ENCODE data around the gene NFATC1.
"Not testable (repeated sequence)": the region's sequence is repeated elsewhere in the genome, so short reads cannot be mapped to it uniquely, and the experiment has no call there.

NFATC1 gene

DNA sequence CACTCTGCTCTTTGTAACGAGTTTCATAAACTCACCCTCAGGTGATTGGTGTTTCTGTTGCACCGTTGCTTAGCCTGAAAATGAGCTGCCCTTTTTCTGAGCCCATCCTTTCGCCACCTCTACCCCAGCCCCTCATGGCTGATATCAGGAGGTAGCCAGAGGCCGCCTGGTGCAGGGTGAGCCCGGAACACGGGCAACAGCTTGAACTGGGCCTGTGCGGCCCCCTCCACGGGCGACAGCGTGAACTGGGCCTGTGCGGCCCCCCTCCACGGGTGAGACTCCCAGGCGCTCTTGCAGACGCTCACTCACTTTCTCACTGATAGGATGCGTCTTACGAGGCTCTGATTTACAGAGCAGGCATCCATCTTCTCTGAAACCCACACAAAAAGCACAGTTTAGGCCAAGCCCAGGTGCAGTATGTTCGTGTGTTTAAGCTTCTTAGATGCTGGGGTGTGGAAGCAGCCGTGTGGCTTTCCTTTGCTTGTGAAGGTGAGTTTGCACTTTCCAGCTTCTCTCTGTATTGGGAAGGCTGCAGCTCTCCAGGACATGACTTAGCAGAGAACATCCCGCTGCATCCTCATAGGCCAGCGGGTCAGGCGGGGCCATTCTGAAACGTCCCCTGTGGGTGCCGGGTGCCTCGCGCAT, 83.5 kb downstream of the NFATC1 start:
- in situ Hi-C loops (cut with MboI; ENCODE audit: low sequenced_read_pairs, unreplicated experiment), result no loop called here
- no peak for DNase-seq (ENCODE audit: low spot score)
- TF ChIP-seq, protein P1, sequence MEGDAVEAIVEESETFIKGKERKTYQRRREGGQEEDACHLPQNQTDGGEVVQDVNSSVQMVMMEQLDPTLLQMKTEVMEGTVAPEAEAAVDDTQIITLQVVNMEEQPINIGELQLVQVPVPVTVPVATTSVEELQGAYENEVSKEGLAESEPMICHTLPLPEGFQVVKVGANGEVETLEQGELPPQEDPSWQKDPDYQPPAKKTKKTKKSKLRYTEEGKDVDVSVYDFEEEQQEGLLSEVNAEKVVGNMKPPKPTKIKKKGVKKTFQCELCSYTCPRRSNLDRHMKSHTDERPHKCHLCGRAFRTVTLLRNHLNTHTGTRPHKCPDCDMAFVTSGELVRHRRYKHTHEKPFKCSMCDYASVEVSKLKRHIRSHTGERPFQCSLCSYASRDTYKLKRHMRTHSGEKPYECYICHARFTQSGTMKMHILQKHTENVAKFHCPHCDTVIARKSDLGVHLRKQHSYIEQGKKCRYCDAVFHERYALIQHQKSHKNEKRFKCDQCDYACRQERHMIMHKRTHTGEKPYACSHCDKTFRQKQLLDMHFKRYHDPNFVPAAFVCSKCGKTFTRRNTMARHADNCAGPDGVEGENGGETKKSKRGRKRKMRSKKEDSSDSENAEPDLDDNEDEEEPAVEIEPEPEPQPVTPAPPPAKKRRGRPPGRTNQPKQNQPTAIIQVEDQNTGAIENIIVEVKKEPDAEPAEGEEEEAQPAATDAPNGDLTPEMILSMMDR (IDR thresholded peaks at IDR 0.05; ENCODE audit: borderline replicate concordance, control extremely low read depth, extremely low read depth, insufficient read depth, missing control alignments), result no peak

DNA sequence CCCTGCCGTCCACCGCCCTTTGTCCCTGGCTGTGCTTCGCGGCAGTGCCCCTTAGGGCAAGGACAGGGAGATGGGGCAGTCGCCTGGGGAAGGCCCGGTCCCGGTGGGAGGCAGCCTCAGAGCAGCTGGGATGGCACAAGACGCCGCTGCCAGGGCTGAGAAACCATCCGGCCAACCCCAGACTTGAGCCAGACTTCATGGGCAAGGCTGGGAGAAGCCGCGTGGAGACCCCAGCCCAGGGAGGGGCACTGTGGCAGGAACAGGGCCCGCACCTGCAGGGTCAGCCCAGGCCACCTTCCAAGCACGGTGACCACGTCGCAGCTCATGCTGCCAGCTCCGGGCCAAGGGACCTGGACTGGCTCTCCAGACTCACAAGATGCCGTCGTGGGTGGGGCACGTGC, 84.0 kb downstream of the NFATC1 start:
- TF ChIP-seq, protein P1 (IDR thresholded peaks at IDR 0.05; ENCODE audit: borderline replicate concordance, control extremely low read depth, extremely low read depth, insufficient read depth, missing control alignments), result no peak
- in situ Hi-C loops (cut with MboI; ENCODE audit: low sequenced_read_pairs, unreplicated experiment), result no loop called here
- no peak for DNase-seq (ENCODE audit: low spot score)

DNA sequence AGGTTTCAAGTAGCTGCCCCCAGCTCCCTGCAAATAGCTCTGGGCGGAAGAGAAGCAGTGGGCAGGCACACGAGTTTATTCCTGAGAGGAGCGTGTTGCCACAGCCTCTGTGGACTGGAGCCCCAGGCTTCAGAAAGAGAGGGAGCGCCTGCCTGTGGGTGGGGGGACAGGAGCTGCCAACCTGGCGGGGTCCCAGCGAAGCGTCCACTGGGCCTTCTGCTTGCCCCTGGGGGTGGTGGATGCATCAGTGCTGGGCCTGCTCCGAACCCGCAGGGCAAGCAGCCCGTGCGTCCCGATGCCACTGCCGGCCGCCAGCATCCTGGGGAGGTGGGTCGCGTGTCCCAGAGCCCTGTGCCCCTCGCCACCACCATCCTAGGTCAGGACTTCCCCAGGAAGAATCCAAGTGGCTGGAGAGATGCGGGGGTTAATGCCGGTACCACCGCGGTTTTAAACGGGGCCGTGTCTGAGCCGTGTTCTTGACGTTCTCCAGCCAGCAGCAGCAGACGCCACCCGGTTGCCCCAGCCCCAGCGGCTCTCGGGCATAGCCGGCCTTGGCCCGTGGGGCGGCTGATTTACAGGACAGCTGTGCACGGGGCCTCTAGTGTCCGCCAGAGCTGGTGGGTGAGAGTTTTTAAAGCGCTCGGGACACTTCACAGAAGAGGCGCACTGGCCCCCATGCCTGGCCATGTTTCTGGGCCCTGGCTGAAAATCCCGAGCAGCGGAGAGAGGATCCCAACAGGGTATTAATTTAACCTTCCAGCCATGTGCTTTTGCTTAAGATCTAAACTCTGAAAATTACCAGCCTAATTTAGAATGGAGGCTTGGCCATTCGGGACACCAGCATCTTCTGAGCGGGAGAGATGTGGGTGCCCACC, 84.7 kb downstream of the NFATC1 start:
- DNase-seq (ENCODE audit: low spot score), result no peak
- TF ChIP-seq, protein P1 (IDR thresholded peaks at IDR 0.05; ENCODE audit: borderline replicate concordance, control extremely low read depth, extremely low read depth, insufficient read depth, missing control alignments), result no peak

DNA sequence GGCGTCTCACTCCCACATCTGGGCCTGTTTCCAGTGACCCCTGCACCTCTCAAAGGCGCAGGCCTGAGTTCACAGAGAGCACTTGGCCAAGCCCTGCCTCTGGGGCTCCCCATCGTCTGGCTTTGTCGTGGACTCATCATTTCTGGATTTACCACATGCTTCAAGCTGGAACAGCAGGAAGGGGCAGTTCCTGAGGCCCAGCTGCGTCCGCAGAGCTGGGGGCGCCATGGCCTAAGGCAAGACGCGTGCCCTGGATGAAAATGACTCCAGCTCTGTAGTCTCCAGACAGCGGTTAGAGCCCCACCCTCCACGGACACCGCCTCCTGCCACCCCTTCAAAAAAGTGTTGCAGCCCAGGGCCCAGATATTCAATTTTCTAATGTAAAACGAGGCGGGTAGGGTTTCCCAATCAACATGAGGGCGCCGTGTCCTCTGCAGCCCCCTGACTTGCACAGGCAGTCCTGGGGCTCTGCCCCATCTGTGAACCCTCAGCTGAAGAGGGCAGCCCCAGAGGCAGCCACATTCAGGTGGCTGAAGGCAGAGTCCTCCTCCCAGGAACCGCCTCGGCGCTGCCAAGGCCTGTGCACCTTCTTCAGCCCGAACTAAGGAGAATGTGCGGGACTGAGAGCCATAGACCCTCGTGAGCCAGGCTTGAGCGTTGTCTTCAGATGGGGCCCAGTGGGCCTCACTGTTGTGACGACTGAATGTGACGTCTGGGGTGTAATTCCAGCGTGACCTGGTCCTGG, 85.5 kb downstream of the NFATC1 start:
- TF ChIP-seq, protein P1 (IDR thresholded peaks at IDR 0.05; ENCODE audit: borderline replicate concordance, control extremely low read depth, extremely low read depth, insufficient read depth, missing control alignments), result no peak
- in situ Hi-C loops (cut with MboI; ENCODE audit: low sequenced_read_pairs, unreplicated experiment), result no loop called here
- DNase-seq (ENCODE audit: low spot score), result no peak

More for the DNA sequence above, 84.7 kb downstream of the NFATC1 start:
- in situ Hi-C loops (cut with MboI; ENCODE audit: low sequenced_read_pairs, unreplicated experiment), result no loop called here

DNA sequence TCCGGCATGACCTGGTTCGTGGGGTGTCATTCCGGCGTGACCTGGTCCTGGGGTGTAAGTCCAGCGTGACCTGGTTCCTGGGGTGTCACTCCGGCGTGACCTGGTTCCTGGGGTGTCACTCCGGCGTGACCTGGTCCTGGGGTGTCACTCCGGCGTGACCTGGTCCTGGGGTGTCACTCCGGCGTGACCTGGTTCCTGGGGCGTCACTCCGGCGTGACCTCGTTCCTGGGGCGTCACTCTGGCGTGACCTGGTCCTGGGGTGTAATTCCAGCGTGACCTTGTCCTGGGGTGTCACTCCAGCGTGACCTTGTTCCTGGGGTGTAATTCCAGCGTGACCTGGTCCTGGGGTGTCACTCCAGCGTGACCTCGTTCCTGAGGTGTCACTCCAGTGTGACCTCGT, 87.7 kb downstream of the NFATC1 start:
- in situ Hi-C loops (cut with MboI; ENCODE audit: low sequenced_read_pairs, unreplicated experiment), result not testable (repeated sequence)

DNA sequence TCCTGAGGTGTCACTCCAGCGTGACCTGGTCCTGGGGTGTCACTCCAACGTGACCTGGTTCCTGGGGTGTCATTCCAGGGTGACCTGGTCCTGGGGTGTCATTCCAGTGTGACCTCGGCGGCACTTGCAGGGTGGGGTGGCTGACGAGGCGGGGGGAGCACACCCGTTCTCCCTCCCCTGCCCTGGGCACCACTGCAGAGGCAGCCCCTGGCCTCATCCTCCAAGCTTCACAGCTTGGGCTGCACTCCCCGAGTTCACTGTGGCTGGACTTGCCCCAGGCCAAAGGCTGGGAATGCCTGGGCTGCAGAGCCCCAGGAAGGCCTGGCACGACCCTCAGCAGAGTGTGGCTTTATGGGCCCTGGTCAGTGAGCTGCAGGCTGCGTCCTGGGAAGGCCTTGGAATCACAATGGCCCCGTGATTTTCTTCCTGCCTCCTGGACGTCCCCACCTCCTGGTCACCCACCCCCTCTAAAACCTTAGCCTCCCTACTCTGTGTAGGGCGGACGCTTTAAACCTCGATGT, 88.3 kb downstream of the NFATC1 start:
- TF ChIP-seq, protein P1 (IDR thresholded peaks at IDR 0.05; ENCODE audit: borderline replicate concordance, control extremely low read depth, extremely low read depth, insufficient read depth, missing control alignments), result no peak
- no peak for DNase-seq (ENCODE audit: low spot score)
- in situ Hi-C loops (cut with MboI; ENCODE audit: low sequenced_read_pairs, unreplicated experiment), result no loop called here

More for the DNA sequence above, 87.7 kb downstream of the NFATC1 start:
- DNase-seq (ENCODE audit: low spot score), result not testable (repeated sequence)

All from GM13976 (cell line).